Endothelial cell of umbilical vein (primary cell): Measurements from ENCODE around the gene KCNH6.

Experiments used
- EZH2 ChIP-seq: IDR thresholded peaks from 2 replicates; pipeline ENCODE4 v1.6.1; 2012; ENCODE audit warnings: borderline replicate concordance, low read depth, mild to moderate bottlenecking, moderate library complexity, low read length, inconsistent platforms; ENCODE audit not compliant: severe bottlenecking
- FOS ChIP-seq: IDR thresholded peaks from 2 replicates; pipeline ENCODE4 v1.6.1; 2011; ENCODE audit warnings: mild to moderate bottlenecking, low read length, moderate library complexity, borderline replicate concordance; ENCODE audit not compliant: insufficient read depth
- JUN ChIP-seq: IDR thresholded peaks from 2 replicates; pipeline ENCODE4 v1.6.1; 2011; ENCODE audit warnings: borderline replicate concordance, low read depth; ENCODE audit not compliant: insufficient read length, insufficient read depth
- POLR2A ChIP-seq: IDR thresholded peaks from 2 replicates; pipeline ENCODE4 v1.6.1; 2012; ENCODE audit warnings: low read depth, mild to moderate bottlenecking, control low read depth, low read length
- POLR2AphosphoS5 ChIP-seq: IDR thresholded peaks from 2 replicates; pipeline ENCODE4 v1.6.1; 2012; ENCODE audit warnings: low read depth, mild to moderate bottlenecking, control low read depth, low read length, moderate library complexity; ENCODE audit not compliant: insufficient read depth
- TF ChIP-seq, protein P1 (sequence below), 2 donors: IDR thresholded peaks; 1 replicate in 1 of 2; 2 replicates in 1 of 2; pipeline ENCODE4 v1.5.1; 2011; ENCODE audit warnings: low read length in 2 of 2, mild to moderate bottlenecking in 2 of 2, moderate library complexity in 2 of 2, control low read depth in 1 of 2, inconsistent platforms in 1 of 2, low read depth in 1 of 2; ENCODE audit not compliant: insufficient read depth in 1 of 2; ENCODE audit errors: extremely low read depth in 1 of 2

DNA sequence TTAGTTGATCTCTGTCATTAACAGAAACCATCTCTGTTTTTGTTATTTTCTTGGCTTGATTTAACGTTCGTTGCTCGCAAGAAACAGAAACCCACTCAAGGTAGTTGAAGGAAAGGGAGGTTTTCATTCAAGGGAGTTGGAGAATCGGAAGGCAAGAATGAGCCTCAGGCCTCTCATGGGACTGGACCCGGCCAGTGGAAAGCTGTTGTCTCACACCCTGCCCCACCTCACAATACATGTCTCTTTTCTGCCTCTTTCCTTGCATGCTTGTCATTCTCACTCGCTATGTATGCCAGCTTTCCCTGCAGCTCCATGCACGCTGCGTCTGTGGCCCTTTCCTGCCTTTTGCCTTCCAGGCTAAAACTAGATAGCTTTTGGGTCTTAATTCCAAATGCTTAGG is 45.4 kb downstream of the KCNH6 start:
- TF ChIP-seq, protein P1, sequence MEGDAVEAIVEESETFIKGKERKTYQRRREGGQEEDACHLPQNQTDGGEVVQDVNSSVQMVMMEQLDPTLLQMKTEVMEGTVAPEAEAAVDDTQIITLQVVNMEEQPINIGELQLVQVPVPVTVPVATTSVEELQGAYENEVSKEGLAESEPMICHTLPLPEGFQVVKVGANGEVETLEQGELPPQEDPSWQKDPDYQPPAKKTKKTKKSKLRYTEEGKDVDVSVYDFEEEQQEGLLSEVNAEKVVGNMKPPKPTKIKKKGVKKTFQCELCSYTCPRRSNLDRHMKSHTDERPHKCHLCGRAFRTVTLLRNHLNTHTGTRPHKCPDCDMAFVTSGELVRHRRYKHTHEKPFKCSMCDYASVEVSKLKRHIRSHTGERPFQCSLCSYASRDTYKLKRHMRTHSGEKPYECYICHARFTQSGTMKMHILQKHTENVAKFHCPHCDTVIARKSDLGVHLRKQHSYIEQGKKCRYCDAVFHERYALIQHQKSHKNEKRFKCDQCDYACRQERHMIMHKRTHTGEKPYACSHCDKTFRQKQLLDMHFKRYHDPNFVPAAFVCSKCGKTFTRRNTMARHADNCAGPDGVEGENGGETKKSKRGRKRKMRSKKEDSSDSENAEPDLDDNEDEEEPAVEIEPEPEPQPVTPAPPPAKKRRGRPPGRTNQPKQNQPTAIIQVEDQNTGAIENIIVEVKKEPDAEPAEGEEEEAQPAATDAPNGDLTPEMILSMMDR (IDR thresholded peaks at IDR 0.05; ENCODE audit: extremely low read depth in 1 of 2, insufficient read depth in 1 of 2, low read depth in 1 of 2, low read length in 2 of 2): no peak
- no peak for TF ChIP-seq FOS
- TF ChIP-seq POLR2A: no peak
- TF ChIP-seq JUN: no peak
- no peak for TF ChIP-seq POLR2AphosphoS5
- no peak for TF ChIP-seq EZH2
